Activated CD4-positive, alpha-beta T cell treated with anti-CD3 and anti-CD28 coated beads, Interleukin-2, amount 50 U/mL, for 48 hours (primary cell): Measurements from ENCODE around the gene CNIH3.
A peak's percentile ranks its signal among the peaks of the same experiment; 100 is the strongest.
"Not testable (repeated sequence)": the region's sequence is repeated elsewhere in the genome, so short reads cannot be mapped to it uniquely, and the experiment has no call there.

Experiments
- DNase-seq, 2 experiments: peaks; one replicate each; pipeline ENCODE4 v3.0.0-alpha.2; 2020

Gene CNIH3

DNA sequence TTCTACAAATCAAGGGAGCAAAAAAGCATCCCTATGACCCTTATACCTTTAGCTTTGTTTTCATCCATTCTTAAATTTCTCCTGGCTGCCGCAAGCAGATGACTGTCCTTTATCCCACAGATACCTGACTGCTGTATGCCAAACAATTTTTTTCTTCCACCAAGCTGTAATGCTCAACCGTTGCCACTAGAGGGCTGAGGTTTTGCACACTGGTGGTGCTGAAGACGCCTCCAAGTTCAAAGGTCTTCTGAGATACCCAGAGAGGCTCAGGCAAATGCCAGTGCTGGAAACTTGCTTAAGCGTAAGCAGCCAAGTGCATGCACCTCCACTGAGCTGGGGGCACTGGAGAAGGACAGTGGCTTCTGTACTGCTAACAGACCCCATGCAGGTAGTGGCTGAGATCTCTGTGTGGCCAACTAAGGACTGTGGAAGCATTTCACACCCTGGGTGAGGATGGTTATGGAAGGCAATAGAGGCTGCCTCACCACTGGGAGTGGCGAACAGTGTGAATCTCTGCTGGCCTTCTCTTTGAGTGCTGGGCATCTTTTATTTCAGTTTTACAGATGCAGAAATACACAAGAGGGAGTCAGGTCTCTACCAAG is 28.5 kb downstream of the CNIH3 start:
- peak; percentile 59 to 63 for DNase-seq

GRCh38 chr1:224647449-224647848 is 31.3 kb downstream of the CNIH3 start:
- DNase-seq = no peak

- no peak for DNase-seq
Measured at GRCh38 chr1:224650290-224650689, 34.2 kb downstream of the CNIH3 start.

- no peak for DNase-seq
Measured at GRCh38 chr1:224651188-224651587, 35.1 kb downstream of the CNIH3 start.

DNA sequence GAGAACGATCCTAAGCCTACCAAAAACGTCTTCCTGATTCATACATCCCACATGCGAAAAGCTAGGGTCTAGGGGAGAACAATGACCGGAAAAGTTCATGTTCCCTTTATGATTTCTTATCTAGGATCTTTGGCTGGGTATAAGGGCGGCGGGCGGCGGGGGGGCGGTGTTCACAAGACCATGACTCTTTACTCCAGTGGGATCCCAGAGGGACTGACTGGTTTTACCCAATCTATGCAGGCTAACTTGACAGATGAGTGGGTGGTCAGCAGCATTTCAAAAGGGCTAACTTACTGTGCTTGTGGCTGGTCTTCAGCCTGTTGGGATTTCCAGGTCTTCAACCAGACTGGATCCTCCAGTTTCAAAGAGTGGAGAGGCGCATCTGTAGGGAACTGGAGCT is 40.3 kb downstream of the CNIH3 start:
- no peak for DNase-seq

DNA sequence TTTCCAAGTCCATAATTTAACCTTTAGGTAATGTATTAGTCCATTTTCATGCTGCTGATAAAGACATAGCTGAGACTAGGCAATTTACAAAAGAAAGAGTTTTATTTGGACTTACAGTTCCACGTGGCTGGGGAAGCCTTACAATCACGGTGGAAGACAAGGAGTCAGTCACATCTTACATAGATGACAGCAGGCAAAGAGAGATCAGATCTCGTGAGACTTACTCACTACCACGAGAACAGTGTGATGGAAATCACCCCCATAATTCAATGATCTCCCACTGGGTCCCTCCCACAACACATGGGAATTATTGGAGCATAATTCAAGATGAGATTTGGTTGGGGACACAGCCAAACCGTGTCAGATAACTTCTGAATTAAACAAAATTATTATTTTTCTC is 44.0 kb downstream of the CNIH3 start:
- DNase-seq = no peak

- DNase-seq = no peak
Measured at GRCh38 chr1:224662870-224663269, 46.8 kb downstream of the CNIH3 start.

GRCh38 chr1:224665016-224665415 is 48.9 kb downstream of the CNIH3 start:
- DNase-seq = no peak

- DNase-seq = no peak
Measured at GRCh38 chr1:224666078-224666477, 50.0 kb downstream of the CNIH3 start.

DNA sequence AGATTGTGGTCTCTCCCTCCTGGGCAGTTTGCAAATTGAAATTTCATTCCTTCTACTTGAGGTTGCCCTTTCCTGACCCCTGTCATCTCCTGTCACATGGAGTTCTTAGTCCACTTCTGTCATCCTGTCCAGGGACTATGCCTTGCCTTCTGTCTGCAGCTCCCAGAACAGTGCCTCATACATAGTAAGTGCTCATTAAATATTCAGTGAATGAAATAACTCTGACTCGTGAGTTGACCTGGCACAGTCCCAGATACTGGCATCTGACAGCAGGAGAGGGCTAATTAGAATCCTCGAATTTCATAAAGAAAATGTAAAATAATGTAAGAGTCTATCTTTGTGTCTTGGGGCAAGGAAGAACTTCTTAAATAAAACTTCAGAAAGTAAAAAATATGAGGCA is 50.8 kb downstream of the CNIH3 start:
- DNase-seq = no peak

DNA sequence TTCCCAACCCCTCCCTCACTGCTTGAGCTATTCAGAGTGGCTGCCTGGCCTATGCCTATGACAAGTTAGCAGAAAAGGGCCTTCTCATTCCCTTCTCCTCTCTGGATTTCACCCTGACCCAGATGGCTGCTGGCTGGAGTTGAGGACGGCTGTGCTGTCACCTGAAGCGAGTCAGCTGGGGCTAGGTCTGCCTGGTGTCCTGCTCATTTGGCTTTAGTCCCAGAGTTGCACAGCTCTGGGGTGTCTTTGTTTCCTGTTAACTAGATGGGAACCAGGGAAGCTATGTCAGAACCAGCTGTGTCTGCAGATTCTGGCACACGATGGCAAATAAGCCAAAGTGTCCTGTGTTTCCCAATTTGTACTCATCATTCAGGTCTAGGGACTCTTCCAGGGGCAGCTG is 52.9 kb downstream of the CNIH3 start:
- DNase-seq = no peak

GRCh38 chr1:224669403-224669802 is 53.3 kb downstream of the CNIH3 start:
- DNase-seq = no peak

DNA sequence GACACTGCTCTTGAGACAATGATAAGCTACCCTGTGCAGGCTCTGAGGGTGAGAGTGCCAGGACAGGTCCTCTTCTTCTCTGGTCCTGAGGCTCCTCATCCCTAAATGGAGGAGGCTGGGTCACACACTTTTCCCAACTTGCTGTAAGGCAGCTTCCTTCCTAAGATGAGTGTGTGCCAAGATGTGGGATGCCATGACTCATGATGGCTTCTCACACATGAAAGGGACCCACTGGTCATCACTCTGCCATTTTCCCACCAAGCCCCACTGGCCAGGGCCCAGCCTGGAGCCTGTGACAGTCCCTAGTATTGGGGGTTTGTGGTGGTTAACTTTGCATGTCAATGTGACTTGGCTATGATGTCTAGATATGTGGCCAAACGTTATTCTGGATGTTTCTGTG is 54.4 kb downstream of the CNIH3 start:
- no peak for DNase-seq

- no peak for DNase-seq
Measured at GRCh38 chr1:224671076-224671475, 55.0 kb downstream of the CNIH3 start.

DNA sequence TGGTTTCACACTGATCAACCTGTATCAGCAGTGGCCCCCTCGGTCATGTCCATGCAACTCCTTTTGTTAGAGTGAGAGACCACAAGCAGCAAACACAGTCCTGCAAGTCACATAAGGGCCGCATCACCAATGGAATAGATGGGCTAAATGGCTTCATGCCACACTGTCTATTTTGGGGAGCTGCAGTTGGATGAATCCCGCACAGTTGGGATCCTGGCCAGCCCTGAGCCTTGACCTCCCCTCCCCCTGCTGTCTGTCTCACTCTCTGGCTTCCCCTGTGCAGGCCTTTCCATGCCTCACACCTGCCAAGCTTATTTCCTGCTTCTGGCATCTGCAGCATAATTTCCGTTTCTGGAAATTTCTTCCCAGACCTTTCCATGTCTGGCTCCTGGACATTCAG is 57.0 kb downstream of the CNIH3 start:
- no peak for DNase-seq

- DNase-seq = no peak
Measured at GRCh38 chr1:224675590-224675989, 59.5 kb downstream of the CNIH3 start.

DNA sequence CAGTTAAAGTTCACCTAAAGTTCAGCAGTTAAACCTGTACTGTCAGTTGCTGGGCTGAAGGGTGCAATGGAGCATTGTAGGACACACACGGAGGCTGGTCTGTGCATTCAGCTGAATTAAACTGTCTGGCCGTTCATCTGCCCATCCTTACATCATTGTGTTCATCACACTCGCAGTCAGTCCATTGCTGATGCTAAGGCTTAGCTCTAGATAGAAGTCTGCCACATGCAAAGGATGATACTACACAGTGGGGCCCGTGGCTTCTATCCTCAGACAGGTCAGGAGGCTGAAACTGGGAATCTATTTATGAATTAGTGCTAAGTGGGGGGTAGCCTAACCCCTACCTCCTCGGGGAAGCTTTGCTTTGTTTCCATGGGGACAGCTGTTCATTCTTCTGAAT is 60.4 kb downstream of the CNIH3 start:
- no peak for DNase-seq

GRCh38 chr1:224678168-224678567 is 62.1 kb downstream of the CNIH3 start:
- DNase-seq = no peak

DNA sequence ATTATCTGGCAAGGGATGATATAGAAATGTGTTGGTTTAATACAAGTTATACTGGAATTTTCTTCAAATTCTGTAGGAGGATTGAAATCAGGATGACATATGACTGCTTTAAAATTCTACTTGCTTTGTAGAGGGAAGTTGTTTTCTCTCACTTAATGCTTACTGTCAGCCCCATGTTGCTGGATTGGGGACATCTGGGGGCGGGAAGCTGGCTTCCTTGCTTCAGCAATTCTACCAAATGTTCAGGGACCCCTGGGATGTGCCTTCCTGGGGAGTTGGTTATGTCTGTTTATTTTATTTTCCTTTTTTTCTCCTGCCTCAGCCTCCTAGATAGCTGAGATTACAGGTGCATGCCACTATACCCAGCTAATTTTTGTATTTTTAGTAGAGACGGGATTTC is 63.5 kb downstream of the CNIH3 start:
- DNase-seq = no peak

DNA sequence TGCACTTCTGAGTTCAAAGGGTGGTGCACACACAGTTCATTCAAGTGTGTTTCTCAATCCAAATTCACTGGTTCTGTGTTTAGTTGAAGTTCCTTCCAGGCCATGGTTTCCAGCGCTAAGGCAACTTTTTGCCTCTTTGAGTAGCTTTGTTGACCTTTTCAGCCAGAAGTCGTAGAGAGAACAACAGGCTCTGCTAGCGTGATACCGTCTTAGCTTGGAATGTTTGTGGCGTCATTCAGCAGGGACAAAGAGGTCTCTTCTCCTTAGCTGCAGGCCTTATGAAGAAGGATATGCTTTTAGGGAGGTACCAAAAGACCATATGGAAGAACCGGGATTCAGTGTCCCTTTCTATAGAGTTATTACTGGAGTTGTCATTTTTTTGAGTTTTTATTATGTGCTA is 65.7 kb downstream of the CNIH3 start:
- no peak for DNase-seq

DNA sequence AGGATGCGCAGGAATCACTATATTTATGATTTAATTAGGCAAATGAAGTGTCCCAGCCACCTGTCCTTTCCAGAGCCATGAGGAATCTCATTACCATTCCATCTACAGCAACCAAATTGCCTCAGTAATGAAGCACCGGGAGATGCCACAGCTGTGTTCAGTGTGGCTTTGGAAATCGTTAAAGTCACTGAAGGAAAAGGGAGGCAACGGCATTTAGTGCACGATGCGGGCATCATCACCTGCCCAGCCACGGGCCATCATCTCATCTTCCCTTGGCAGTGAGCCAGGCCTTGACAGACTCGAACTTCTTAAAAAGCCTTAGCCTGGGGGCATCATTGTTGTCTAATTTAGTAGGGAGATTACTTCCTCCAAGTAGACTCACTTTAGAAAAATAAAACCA is 67.8 kb downstream of the CNIH3 start:
- no peak for DNase-seq

- no peak for DNase-seq
Measured at GRCh38 chr1:224684979-224685425, 68.9 kb downstream of the CNIH3 start.

DNA sequence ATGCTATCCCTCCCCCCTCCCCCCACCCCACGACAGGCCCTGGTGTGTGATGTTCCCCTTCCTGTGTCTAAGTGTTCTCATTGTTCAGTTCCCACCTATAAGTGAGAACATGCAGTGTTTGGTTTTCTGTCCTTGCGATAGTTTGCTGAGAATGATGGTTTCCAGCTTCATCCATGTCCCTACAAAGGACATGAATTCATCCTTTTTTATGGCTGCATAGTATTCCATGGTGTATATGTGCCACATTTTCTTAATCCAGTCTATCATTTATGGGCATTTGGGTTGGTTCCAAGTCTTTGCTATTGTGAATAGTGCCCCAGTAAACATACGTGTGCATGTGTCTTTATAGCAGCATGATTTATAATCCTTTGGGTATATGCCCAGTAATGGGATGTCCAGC is 70.0 kb downstream of the CNIH3 start:
- not testable (repeated sequence) for DNase-seq

- no peak for DNase-seq
Measured at GRCh38 chr1:224687465-224687864, 71.3 kb downstream of the CNIH3 start.

- no peak for DNase-seq
Measured at GRCh38 chr1:224689374-224689773, 73.3 kb downstream of the CNIH3 start.

DNA sequence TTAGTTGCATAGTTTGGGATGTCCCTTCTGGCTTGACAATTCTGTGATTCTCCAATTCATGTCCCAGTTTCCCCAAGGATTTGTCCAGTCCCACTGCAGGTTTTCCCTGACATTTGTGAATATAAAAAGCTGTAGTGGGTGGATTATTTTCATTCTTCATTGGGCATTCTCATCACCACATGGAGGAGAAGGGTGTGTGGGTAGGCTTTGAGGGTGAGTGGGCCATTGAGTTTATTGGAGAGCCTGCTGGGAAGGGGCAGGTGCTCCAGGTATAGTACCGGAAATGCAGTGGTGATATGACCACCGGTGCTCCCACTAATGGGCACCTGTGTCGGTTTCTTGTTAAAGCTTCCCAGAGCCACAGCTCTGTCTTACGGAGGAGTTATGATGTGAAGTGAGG is 74.5 kb downstream of the CNIH3 start:
- DNase-seq = no peak
